ENCODE data around the gene CNOT6.

The CNOT6 gene

GRCh38 chr5:180620014-180620413 is 125.8 kb downstream of the CNOT6 start:
- no peak for DNase-seq (ENCODE audit: insufficient read length, low spot score)
- no peak for TF ChIP-seq POLR2A (IDR thresholded peaks at IDR 0.05; ENCODE audit: low read depth, low read length)
- no peak for TF ChIP-seq SPI1 (IDR thresholded peaks at IDR 0.05; ENCODE audit: low read depth, low read length)
- no peak for TF ChIP-seq POLR2AphosphoS5 (IDR thresholded peaks at IDR 0.05; ENCODE audit: low read depth, low read length)
- TF ChIP-seq PAX5 (IDR thresholded peaks at IDR 0.05; ENCODE audit: insufficient read depth, low read length, severe bottlenecking) = no peak
- TF ChIP-seq POU2F2 (IDR thresholded peaks at IDR 0.05; ENCODE audit: low read depth, low read length) = no peak
- no peak for TF ChIP-seq TAF1 (IDR thresholded peaks at IDR 0.05; ENCODE audit: low read depth, low read length)
- no peak for FAIRE-seq

- no peak for DNase-seq (ENCODE audit: insufficient read length, low spot score)
- no peak for TF ChIP-seq POU2F2 (IDR thresholded peaks at IDR 0.05; ENCODE audit: low read depth, low read length)
- no peak for TF ChIP-seq PAX5 (IDR thresholded peaks at IDR 0.05; ENCODE audit: insufficient read depth, low read length, severe bottlenecking)
- TF ChIP-seq SPI1 (IDR thresholded peaks at IDR 0.05; ENCODE audit: low read depth, low read length) = no peak
- TF ChIP-seq TAF1 (IDR thresholded peaks at IDR 0.05; ENCODE audit: low read depth, low read length) = no peak
- no peak for TF ChIP-seq POLR2AphosphoS5 (IDR thresholded peaks at IDR 0.05; ENCODE audit: low read depth, low read length)
- TF ChIP-seq POLR2A (IDR thresholded peaks at IDR 0.05; ENCODE audit: low read depth, low read length) = no peak
- FAIRE-seq = no peak
Observed at GRCh38 chr5:180621311-180621710, 127.1 kb downstream of the CNOT6 start.

- FAIRE-seq = no peak
- DNase-seq (ENCODE audit: insufficient read length, low spot score) = no peak
- TF ChIP-seq POLR2A (IDR thresholded peaks at IDR 0.05; ENCODE audit: low read depth, low read length) (no peak), POLR2AphosphoS5 (IDR thresholded peaks at IDR 0.05; ENCODE audit: low read depth, low read length) (no peak), SPI1 (IDR thresholded peaks at IDR 0.05; ENCODE audit: low read depth, low read length) (no peak), TAF1 (IDR thresholded peaks at IDR 0.05; ENCODE audit: low read depth, low read length) (no peak), POU2F2 (IDR thresholded peaks at IDR 0.05; ENCODE audit: low read depth, low read length) (no peak), PAX5 (IDR thresholded peaks at IDR 0.05; ENCODE audit: insufficient read depth, low read length, severe bottlenecking) (no peak)
Observed at GRCh38 chr5:180622910-180623309, 128.7 kb downstream of the CNOT6 start.

DNA sequence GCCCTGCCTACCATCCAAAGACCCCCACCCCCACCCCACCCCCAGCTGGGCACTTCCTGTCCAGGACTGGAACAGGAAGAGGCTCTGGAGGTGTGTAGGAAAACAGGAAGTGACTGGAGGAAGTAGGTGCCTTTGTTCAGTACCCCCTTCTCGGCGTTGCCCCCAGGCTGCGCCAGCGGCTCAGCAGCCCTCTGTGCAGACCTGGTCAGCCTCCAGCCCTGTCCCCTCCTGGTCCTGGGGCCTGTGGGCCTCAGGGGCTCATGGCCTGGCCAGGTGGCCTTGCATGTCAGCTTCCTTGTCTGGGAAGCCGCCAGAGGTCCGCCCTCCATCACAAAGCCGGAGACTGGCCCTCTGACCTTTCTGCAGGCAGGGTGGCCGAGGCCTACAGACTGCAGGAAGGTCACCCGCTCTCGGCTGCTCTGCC is 129.2 kb downstream of the CNOT6 start:
- FAIRE-seq = no peak
- no peak for DNase-seq (ENCODE audit: insufficient read length, low spot score)
- no peak for TF ChIP-seq PAX5 (IDR thresholded peaks at IDR 0.05; ENCODE audit: insufficient read depth, low read length, severe bottlenecking)

- FAIRE-seq (no peak), DNase-seq (ENCODE audit: insufficient read length, low spot score) (no peak)
- TF ChIP-seq SPI1 (IDR thresholded peaks at IDR 0.05; ENCODE audit: low read depth, low read length) (no peak), POLR2A (IDR thresholded peaks at IDR 0.05; ENCODE audit: low read depth, low read length) (no peak), POLR2AphosphoS5 (IDR thresholded peaks at IDR 0.05; ENCODE audit: low read depth, low read length) (no peak), PAX5 (IDR thresholded peaks at IDR 0.05; ENCODE audit: insufficient read depth, low read length, severe bottlenecking) (no peak), TAF1 (IDR thresholded peaks at IDR 0.05; ENCODE audit: low read depth, low read length) (no peak), POU2F2 (IDR thresholded peaks at IDR 0.05; ENCODE audit: low read depth, low read length) (no peak)
Observed at GRCh38 chr5:180623844-180624243, 129.7 kb downstream of the CNOT6 start.

DNA sequence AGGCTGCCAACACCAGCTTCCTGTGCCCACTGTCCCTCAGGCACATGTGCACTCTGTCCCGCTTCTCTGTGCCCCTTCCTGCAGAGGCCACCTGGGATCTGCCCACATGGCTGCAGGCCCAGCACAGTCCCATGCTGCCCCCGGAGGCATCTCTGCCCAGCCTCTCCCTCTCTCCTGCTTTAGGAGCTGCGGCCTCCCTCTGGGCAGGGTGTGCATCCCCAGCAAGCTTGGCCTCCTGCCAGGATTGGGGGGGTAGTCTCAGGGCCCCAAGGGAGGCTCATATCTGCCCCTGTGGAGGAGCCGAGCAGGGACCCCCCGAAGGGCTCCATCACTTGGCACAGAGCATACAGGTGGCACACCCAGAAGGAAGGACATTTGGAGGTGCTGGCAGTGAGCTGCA is 130.4 kb downstream of the CNOT6 start:
- FAIRE-seq (no peak), DNase-seq (ENCODE audit: insufficient read length, low spot score) (no peak)
- TF ChIP-seq TAF1 (IDR thresholded peaks at IDR 0.05; ENCODE audit: low read depth, low read length) (no peak), POU2F2 (IDR thresholded peaks at IDR 0.05; ENCODE audit: low read depth, low read length) (no peak), PAX5 (IDR thresholded peaks at IDR 0.05; ENCODE audit: insufficient read depth, low read length, severe bottlenecking) (no peak), POLR2A (IDR thresholded peaks at IDR 0.05; ENCODE audit: low read depth, low read length) (no peak), POLR2AphosphoS5 (IDR thresholded peaks at IDR 0.05; ENCODE audit: low read depth, low read length) (no peak), SPI1 (IDR thresholded peaks at IDR 0.05; ENCODE audit: low read depth, low read length) (no peak)

DNA sequence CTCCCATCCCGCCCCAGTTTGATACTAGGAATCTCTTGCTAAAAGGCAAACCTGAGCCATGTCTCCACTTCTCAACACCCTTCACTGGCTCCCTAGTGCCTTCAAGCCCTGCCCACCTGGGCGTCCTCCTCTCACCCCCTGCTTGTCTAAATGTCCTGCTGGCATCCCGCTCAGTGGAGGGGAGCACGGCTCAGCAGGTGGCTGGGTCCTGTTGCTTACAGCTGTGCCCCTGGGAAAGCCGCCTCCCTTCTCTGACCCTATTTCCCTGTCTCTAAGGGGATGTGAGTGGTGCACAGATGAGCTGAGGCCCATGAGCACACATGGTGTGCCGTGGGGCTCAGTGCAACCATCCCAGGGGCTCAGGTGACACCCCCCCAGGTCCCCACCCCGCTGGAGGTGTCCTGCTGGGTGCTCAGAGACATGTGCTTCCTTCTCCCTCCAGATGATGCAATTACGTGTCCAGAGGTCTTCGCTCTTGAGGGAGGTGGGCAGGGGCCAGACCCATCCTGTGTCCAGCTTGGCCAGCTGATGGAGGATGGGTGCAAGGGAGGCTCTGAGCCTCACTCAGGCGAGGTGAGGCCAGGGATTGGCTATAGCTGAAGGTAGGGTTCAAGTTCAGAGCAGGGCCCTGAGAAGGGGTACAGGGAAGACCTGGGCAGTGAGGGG is 131.1 kb downstream of the CNOT6 start:
- DNase-seq (ENCODE audit: insufficient read length, low spot score) = no peak
- FAIRE-seq = no peak
- TF ChIP-seq POLR2AphosphoS5 (IDR thresholded peaks at IDR 0.05; ENCODE audit: low read depth, low read length) = no peak
- no peak for TF ChIP-seq PAX5 (IDR thresholded peaks at IDR 0.05; ENCODE audit: insufficient read depth, low read length, severe bottlenecking)
- TF ChIP-seq TAF1 (IDR thresholded peaks at IDR 0.05; ENCODE audit: low read depth, low read length) = no peak
- TF ChIP-seq SPI1 (IDR thresholded peaks at IDR 0.05; ENCODE audit: low read depth, low read length) = no peak
- no peak for TF ChIP-seq POLR2A (IDR thresholded peaks at IDR 0.05; ENCODE audit: low read depth, low read length)
- no peak for TF ChIP-seq POU2F2 (IDR thresholded peaks at IDR 0.05; ENCODE audit: low read depth, low read length)

- no peak for FAIRE-seq
Observed at GRCh38 chr5:180625791-180626660, 131.8 kb downstream of the CNOT6 start.

DNA sequence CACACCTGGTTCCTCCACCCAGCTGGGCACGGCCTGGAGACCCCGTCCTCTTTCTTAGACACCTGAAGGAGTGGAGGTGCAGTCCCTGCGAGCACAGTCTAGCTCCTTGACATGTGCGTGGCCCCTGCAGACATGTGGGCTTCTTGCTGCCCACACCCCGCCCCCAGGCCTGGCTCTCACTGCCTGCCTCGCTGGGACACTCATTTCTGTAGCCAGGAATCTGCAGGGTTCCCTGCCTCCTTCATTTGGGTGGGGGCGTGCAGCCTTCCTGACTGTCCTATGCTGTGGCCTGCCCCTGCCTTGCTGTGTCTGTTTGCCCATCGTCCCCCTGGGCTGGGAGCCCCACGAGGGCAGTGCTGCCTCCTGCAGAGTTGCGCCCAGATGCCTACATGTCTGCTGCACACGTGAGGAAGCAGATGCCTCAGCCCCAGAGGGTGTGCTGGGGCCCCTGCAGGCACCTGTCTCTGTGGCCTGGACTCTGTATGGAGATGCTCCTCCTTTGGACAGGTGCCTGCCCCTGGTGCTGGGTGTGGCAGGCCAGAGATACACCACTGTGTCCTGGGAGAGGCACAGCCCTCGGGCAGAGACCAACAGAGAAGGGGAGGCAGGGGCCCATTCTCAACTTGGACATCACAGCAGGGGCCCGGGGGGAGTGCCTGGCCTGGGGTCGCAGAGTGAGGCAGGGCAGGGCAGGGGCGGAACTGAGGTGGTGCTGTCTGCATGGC is 132.6 kb downstream of the CNOT6 start:
- TF ChIP-seq POU2F2 (IDR thresholded peaks at IDR 0.05; ENCODE audit: low read depth, low read length) = no peak
- no peak for TF ChIP-seq POLR2A (IDR thresholded peaks at IDR 0.05; ENCODE audit: low read depth, low read length)
- no peak for TF ChIP-seq TAF1 (IDR thresholded peaks at IDR 0.05; ENCODE audit: low read depth, low read length)
- TF ChIP-seq POLR2AphosphoS5 (IDR thresholded peaks at IDR 0.05; ENCODE audit: low read depth, low read length) = no peak
- TF ChIP-seq SPI1 (IDR thresholded peaks at IDR 0.05; ENCODE audit: low read depth, low read length) = no peak
- no peak for TF ChIP-seq PAX5 (IDR thresholded peaks at IDR 0.05; ENCODE audit: insufficient read depth, low read length, severe bottlenecking)
- FAIRE-seq = no peak
- no peak for DNase-seq (ENCODE audit: insufficient read length, low spot score)

More at GRCh38 chr5:180625791-180626660, 131.8 kb downstream of the CNOT6 start:
- TF ChIP-seq TAF1 (IDR thresholded peaks at IDR 0.05; ENCODE audit: low read depth, low read length) (no peak), POLR2AphosphoS5 (IDR thresholded peaks at IDR 0.05; ENCODE audit: low read depth, low read length) (no peak), POU2F2 (IDR thresholded peaks at IDR 0.05; ENCODE audit: low read depth, low read length) (no peak), POLR2A (IDR thresholded peaks at IDR 0.05; ENCODE audit: low read depth, low read length) (no peak), PAX5 (IDR thresholded peaks at IDR 0.05; ENCODE audit: insufficient read depth, low read length, severe bottlenecking) (no peak), SPI1 (IDR thresholded peaks at IDR 0.05; ENCODE audit: low read depth, low read length) (no peak)
- no peak for DNase-seq (ENCODE audit: insufficient read length, low spot score)

Measured in GM12891 (cell line).